ENCODE measurements around the gene LYPD5. TPM values are rescaled to one million over a fixed set of nuclear protein-coding genes. Genes with fewer than 3 reads are reported as not detected.
"Not testable (repeated sequence)": the region's sequence is repeated elsewhere in the genome, so short reads cannot be mapped to it uniquely, and the experiment has no call there.

LYPD5 gene
- total RNA-seq, 1 donor from 2014 or later, result not detected

DNA sequence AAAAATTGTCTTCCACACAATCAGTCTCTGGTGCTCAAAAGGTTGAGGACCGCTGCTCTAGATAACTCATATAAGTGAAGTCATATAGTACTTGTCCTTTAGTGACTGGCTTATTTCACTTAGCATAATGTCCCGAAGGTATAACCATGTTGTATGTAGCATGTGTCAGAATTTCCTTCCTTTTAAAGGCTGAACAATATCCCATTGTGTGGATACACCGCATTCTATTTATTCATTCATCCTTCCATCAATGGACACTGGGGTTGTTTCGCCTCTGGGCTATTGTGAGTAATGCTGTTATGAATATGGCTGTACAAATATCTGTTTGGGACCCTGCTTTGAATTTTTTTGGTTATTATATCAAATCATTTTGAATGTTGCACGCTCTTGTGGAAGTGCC is 4.6 kb upstream of the LYPD5 start:
- no peak for ATAC-seq
- DNase-seq (ENCODE audit: low spot score), result no peak

DNA sequence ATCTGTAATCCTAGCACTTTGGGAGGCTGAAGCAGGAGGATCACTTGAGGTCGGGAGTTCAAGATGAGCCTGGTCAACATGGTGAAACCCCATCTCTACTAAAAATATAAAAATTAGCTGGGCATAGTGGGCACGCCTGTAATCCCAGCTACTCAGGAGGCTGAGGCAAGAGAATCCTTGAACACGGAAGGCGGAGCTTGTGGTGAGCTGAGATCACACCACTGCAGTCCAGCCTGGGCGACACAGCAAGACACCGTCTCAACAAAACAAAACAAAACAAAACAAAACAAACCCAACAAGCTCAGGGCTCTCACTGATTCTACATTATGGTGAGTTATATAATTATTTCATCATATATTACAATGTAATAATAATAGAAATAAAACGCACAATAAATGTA is 4.2 kb upstream of the LYPD5 start:
- not testable (repeated sequence) for ATAC-seq; DNase-seq (ENCODE audit: low spot score)

- DNase-seq (ENCODE audit: low spot score) (no peak), ATAC-seq (no peak)
Measured at GRCh38 chr19:43804432-43804831, 2.2 kb upstream of the LYPD5 start.

GRCh38 chr19:43799502-43800142 is 2.6 kb downstream of the LYPD5 start:
- DNase-seq (ENCODE audit: low spot score) (no peak), ATAC-seq (no peak)

DNA sequence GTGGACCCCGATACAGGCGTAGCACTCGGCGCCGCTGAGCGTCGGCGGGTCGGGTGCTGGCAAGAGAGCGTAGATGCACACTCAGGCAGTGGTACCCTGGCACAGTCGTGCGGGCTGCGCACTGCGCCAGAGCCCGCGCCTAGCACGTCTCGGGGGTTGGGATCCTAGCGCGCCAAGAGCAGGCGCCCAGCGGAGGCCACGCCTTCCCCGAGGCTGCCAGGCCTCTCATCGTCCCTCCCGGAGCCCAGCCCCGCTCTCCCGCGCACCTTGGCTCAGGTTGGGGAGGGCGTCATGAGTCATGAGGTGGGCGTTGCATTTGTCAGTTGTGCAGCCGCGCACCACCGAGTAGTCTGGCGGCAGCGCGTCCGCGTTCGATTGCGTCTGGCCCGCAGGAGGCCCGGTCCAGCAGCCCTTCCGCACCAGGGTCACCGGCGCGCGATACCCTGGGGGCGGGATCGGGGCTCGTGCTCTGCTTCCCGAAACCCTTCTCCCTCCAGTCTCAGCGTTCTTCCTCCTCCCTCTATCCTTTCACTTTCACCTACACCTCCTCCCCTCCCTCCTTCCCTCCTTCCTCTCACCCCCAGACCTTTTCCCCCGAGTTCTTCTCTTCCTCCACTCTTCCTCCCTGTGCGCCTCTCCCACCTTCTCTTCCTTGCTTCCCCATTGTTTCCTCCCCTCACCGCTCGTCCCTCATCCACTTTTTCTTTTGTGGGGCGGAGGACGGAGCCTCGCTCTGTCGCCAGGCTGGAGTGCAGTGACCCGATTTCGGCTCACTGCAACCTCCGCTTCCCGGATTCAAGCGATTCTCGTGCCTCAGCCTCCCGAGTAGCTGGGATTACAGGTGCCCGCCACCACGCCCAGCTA is 3.5 kb downstream of the LYPD5 start:
- DNase-seq (ENCODE audit: low spot score) (no peak), ATAC-seq (peak; percentile 36)

- ATAC-seq, result no peak
Measured at GRCh38 chr19:43798026-43798545, 4.2 kb downstream of the LYPD5 start.

GRCh38 chr19:43797556-43797955 is 4.7 kb downstream of the LYPD5 start:
- ATAC-seq (no peak), DNase-seq (ENCODE audit: low spot score) (no peak)

More at GRCh38 chr19:43798026-43798545, 4.2 kb downstream of the LYPD5 start:
- no peak for DNase-seq (ENCODE audit: low spot score)

DNA sequence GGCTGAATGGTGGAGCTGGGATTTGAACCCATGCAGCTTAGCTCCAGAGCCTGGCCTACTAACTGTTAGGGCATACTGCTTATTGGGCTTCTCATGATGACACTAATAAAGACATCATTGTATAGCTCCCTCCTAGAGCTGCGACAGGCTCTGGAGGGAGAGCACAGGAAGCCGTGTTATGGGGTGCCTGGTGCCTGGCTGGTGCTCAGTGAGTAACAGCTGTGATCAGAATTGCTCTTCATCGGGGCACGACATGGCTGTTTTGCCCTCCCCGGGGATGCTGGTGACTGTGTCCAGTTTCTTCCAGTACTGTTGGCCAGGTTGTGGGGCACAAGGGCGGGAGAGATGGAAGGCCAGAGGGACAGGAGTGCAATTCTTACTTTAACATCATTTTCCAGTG is 5.1 kb downstream of the LYPD5 start:
- no peak for DNase-seq (ENCODE audit: low spot score)
- no peak for ATAC-seq

DNA sequence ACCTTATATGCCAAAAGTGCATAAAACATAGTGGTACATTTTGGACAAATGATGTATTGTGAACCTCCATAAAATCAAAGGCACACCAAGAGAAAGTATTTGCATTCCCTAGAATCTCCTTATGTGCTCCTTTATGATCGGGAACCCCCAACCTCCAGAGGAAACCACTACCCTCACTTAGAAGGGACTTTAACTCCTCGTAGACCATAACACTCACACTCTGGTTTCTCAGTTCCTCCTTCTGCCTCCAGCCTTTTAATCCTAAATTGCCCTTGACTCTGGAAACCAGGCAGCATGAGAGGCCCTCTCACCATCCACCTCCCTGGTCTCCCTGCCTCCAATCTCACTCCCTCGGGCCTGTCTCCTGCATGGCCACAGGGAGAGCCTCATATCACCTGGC is 11.7 kb downstream of the LYPD5 start:
- ATAC-seq (no peak), DNase-seq (ENCODE audit: low spot score) (no peak)

- ATAC-seq (no peak), DNase-seq (ENCODE audit: low spot score) (no peak)
Measured at GRCh38 chr19:43789029-43789428, 13.2 kb downstream of the LYPD5 start.

DNA sequence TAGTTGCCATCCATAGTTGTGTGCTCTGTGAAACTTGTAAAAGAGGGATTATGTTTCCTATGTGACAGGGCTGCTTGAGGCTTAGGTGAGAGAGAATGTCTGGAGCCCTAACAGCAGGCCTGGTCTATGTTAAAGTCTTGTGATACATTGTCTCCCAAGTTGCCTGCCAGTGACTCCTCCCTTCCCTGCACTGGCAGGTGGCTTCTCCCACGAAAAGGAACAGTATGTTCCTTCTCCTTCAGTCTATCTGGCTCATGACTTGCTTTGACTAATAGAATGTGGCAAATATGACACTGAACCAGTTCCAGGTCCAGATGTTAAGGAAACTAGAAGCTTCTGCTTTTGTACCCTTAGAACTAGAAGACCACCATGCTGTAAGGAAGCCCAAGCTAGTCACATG is 15.6 kb downstream of the LYPD5 start:
- DNase-seq (ENCODE audit: low spot score) (no peak), ATAC-seq (no peak)

DNA sequence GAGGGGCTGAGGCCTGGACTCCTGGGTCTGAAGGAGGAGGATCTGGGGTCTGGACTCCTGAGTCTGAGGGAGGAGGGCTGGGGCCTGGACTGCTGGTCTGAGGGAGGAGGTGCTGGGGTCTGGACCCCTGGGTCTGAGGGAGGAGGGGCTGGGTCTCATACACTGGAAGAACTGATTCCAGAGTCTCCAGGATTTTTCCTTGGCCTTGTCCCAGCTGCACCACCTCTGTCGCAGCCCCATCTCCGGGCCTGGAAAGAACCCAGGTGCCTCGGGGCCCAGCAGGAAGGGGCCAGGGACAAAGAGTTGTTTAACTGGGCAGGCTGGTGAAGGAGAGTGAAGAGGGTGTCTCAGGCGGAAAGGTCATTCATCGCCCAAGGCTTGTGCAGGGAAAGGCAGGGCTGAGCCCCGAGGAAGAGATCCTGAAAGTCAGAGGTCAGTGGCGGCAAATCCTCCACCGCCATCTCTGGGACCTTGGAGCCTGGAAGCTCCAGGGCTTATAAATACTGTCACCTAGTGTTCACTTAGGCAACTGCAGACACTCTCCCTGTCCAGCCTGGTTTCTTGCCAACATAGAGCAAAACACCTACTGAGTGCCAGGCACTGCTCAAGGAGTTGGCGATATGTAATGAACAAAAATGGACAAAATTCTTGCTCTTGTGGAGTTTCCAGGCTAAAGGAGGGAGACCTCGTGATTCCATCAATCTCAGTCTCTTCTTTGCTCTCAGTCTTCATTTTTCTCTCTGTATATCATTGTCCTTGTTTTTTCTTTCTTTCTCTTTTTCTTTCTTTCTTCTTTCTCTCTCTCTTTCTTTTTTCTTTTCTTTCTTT is 17.1 kb downstream of the LYPD5 start:
- ATAC-seq (peak; percentile 93), DNase-seq (ENCODE audit: low spot score) (no peak)

GRCh38 chr19:43784241-43784980 is 17.8 kb downstream of the LYPD5 start:
- ATAC-seq, result no peak

GRCh38 chr19:43783636-43784035 is 18.6 kb downstream of the LYPD5 start:
- ATAC-seq, result no peak
- no peak for DNase-seq (ENCODE audit: low spot score)

More at GRCh38 chr19:43784241-43784980, 17.8 kb downstream of the LYPD5 start:
- DNase-seq (ENCODE audit: low spot score), result no peak

- DNase-seq (ENCODE audit: low spot score) (no peak), ATAC-seq (no peak)
Measured at GRCh38 chr19:43782689-43783231, 19.5 kb downstream of the LYPD5 start.

GRCh38 chr19:43782311-43782660 is 20.0 kb downstream of the LYPD5 start:
- no peak for DNase-seq (ENCODE audit: low spot score)
- ATAC-seq, result no peak

DNA sequence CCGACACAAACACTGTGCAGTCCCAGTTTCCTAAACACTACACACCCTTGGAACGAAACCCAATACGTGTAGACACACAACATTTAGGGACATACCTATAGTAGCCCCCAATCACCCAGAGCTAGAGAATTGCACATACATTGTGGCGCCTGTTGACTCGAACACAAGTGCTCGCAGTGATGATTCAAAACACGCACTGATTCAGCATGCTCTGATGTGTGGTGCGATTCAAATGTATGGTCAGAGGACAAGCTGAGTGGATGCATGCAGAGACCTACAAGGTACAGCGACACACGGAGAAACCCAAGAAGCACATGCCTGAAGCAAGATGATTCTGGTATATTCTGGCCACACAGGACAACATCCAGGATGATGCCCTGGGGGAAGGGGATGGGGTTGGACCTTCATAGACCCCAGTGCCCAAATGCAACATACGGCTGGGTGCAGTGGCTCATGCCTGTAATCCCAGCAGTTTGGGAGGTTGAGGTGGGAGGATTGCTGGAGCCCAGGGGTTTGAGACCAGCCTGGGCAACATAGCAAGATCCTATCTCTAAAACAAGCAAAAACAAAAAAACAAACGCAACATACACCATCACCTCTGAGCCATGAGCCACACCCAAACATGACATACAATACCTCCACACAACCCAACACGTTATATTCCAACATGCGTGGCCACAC is 20.5 kb downstream of the LYPD5 start:
- no peak for ATAC-seq
- DNase-seq (ENCODE audit: low spot score), result no peak

DNA sequence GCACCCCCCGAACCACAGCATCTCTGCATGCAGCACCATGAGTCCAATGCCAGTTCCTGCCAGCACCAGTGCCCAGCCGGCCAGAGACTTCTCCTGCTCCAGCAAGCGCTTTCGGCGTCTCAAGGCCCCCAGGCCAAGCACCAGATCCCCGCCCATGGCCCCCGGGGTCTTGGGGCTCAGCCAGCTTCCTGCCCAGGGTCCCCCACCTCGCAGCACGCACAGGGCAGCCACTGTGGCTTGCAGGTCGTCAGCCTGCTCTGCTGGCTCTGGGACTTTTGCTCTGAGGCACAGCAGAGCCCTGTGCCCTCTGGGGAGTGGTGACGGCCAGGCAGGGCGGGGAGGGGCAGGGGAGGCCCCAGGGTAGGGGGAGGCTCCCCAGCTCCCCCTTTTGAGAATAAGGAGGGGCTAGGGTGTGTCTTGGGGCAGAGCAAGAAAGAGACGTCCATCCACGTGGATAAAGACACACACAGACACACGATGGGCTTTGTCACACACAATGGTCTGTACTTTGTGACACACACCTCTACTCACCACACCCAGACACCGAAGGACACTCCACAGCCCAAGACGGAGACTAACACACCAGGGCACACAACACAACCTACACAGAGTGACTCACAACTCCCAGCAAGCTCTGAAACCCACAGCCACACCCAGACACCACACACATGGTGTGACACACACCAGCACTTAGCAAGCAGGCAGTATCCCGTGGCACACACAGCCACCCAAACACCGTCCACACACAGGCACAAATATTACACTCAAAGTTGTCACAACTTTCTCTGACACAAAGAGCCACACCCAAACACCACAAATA is 21.3 kb downstream of the LYPD5 start, which contains the start of gene KCNN4:
TSS of gene KCNN4 (minus strand) at position 268 of the 820 bp plus-strand sequence. CDS start at position 156, 112 bp downstream.
- ATAC-seq (no peak), DNase-seq (ENCODE audit: low spot score) (no peak)

GRCh38 chr19:43779820-43780219 is 22.4 kb downstream of the LYPD5 start:
- no peak for ATAC-seq
- no peak for DNase-seq (ENCODE audit: low spot score)
